Prostate gland (tissue), 2 donors: ENCODE measurements around the gene ANTXR1. TPM values are rescaled to one million over a fixed set of nuclear protein-coding genes. Genes with fewer than 3 reads are reported as not detected.
A peak's percentile ranks its signal among the peaks of the same experiment; 100 is the strongest.
"Not testable (repeated sequence)": the region's sequence is repeated elsewhere in the genome, so short reads cannot be mapped to it uniquely, and the experiment has no call there.

Experiments
- DNase-seq: peaks from one replicate; pipeline ENCODE4 v3.0.0-alpha.2; 2019; ENCODE audit warnings: low spot score
- H3K27ac ChIP-seq, 2 donors: fragments of 200-600 bp; sonication (generic); 2 replicates each; pipeline ENCODE4 v1.5.1; 2017 to 2019
- H3K27me3 ChIP-seq: fragments of 200-600 bp; sonication (generic); replicated peaks from 2 replicates; pipeline ENCODE4 v1.5.1; 2019; ENCODE audit not compliant: insufficient read depth
- H3K36me3 ChIP-seq, 2 donors: fragments of 200-600 bp; sonication (generic); 1 replicate in 1 of 2; 2 replicates in 1 of 2; pipeline versions ENCODE4 v1.5.1 to v1.8.1; 2017 to 2019
- H3K4me1 ChIP-seq: fragments of 200-600 bp; sonication (generic); replicated peaks from 2 replicates; pipeline ENCODE4 v1.5.1; 2019
- H3K4me3 ChIP-seq, 2 donors: fragments of 200-600 bp; sonication (generic); 2 replicates each; pipeline ENCODE4 v1.5.1; 2017 to 2019
- H3K9me3 ChIP-seq: fragments of 200-600 bp; sonication (generic); 2 replicates; pipeline ENCODE4 v1.5.1; 2017
- CTCF ChIP-seq, 4 experiments: fragments of 200-600 bp in 2 of 4; fragments of 450-650 bp in 2 of 4; sonication (generic) in 2 of 4; IDR thresholded peaks; 1 replicate in 3 of 4; 2 replicates in 1 of 4; pipeline ENCODE4 v1.5.1; 2016 to 2019; ENCODE audit warnings: antibody characterized with exemption in 4 of 4, mild to moderate bottlenecking in 2 of 4, moderate library complexity in 2 of 4
- POLR2A ChIP-seq: fragments of 450-650 bp; IDR thresholded peaks from one replicate; pipeline ENCODE4 v1.6.1; 2016; ENCODE audit warnings: antibody characterized with exemption, mild to moderate bottlenecking
- POLR2AphosphoS5 ChIP-seq: sonication (generic); formaldehyde crosslinking; IDR thresholded peaks from one replicate; pipeline ENCODE4 v1.6.1; 2017; ENCODE audit warnings: antibody characterized with exemption
- WGBS: methylation state at CpG from one replicate; pipeline ENCODE4 v1.1.5; 2018; 5-methylcytosine and 5-hydroxymethylcytosine counted together
- intact Hi-C: fragments of 100-400 bp; cut with DNase I; formaldehyde crosslinking; loops from one replicate; pipeline ENCODE4 v1.14.2; 2022
- total RNA-seq, 2 donors: library from RNA; depleted of rRNA; stranded (reverse); fragments of >200 nt; gene quantifications; one replicate each; pipeline ENCODE4 v1.1.0, GENCODE V29; 2016

The ANTXR1 gene
- total RNA-seq, 2 donors from 2014 or later = 25.8 to 48.7 TPM

GRCh38 chr2:69171116-69171896 lies 158.3 kb downstream of the ANTXR1 start:
- no peaks in the 10 kb centered on the region for H3K4me1 ChIP-seq

GRCh38 chr2:69171897-69172525 lies 159.0 kb downstream of the ANTXR1 start:
- H3K27me3 ChIP-seq = no peaks in the 10 kb centered on the region
- intact Hi-C loops = loop anchor here (10.0 kb wide), 1 partner anchor 133 kb away; no protein-coding TSS in a partner anchor
- H3K4me1 ChIP-seq = no peaks in the 10 kb centered on the region
- no peak overlapping the region for H3K4me3 ChIP-seq
- 76% methylated on average over 7 of the region's 7 CpGs for WGBS
- H3K27ac ChIP-seq = no peak overlapping the region
- TF ChIP-seq POLR2AphosphoS5 = no peak
- TF ChIP-seq CTCF (IDR thresholded peaks at IDR 0.05) = no peak
- no peak for TF ChIP-seq POLR2A
- no peaks in the 10 kb centered on the region for H3K9me3 ChIP-seq
- no peaks in the 10 kb centered on the region for H3K36me3 ChIP-seq
- DNase-seq = no peak

More at GRCh38 chr2:69171116-69171896, 158.3 kb downstream of the ANTXR1 start:
- H3K36me3 ChIP-seq = no peaks in the 10 kb centered on the region
- DNase-seq = peak; percentile 19
- H3K9me3 ChIP-seq = no peaks in the 10 kb centered on the region
- H3K27me3 ChIP-seq = no peaks in the 10 kb centered on the region
- no peak overlapping the region for H3K4me3 ChIP-seq
- 27% methylated on average over 5 of the region's 5 CpGs for WGBS
- TF ChIP-seq POLR2AphosphoS5 (peak; percentile 38), CTCF (IDR thresholded peaks at IDR 0.05) (no peak)
- no peak overlapping the region for H3K27ac ChIP-seq
- intact Hi-C loops = loop anchor here (10.0 kb wide), 1 partner anchor 133 kb away; no protein-coding TSS in a partner anchor

GRCh38 chr2:69173706-69174105 lies 160.7 kb downstream of the ANTXR1 start:
- 91% methylated on average over 1 of the region's 1 CpG for WGBS
- no peak for TF ChIP-seq POLR2A
- no peak for TF ChIP-seq POLR2AphosphoS5
- no peak for TF ChIP-seq CTCF (IDR thresholded peaks at IDR 0.05)
- no peak overlapping the region for H3K4me3 ChIP-seq
- H3K27ac ChIP-seq = no peak overlapping the region
- no peaks in the 10 kb centered on the region for H3K9me3 ChIP-seq
- H3K27me3 ChIP-seq = no peaks in the 10 kb centered on the region
- intact Hi-C loops = loop anchor here (10.0 kb wide), 1 partner anchor 131 kb away; no protein-coding TSS in a partner anchor
- DNase-seq = no peak
- no peaks in the 10 kb centered on the region for H3K36me3 ChIP-seq
- no peaks in the 10 kb centered on the region for H3K4me1 ChIP-seq

- H3K4me3 ChIP-seq, H3K36me3 ChIP-seq, H3K27me3 ChIP-seq, H3K4me1 ChIP-seq, DNase-seq, H3K9me3 ChIP-seq, H3K27ac ChIP-seq: not testable (repeated sequence)
- intact Hi-C loops = loop anchor here (10.0 kb wide), 1 partner anchor 131 kb away; no protein-coding TSS in a partner anchor
- WGBS = 91% methylated on average over 5 of the region's 5 CpGs
These were observed 161.2 kb downstream of the ANTXR1 start for GRCh38 chr2:69174211-69174610.

GRCh38 chr2:69175790-69176715 lies 163.1 kb downstream of the ANTXR1 start:
- intact Hi-C loops = loop anchor here (10.0 kb wide), 1 partner anchor 129 kb away; no protein-coding TSS in a partner anchor
- DNase-seq = no peak
- H3K9me3 ChIP-seq = no peaks in the 10 kb centered on the region
- no peaks in the 10 kb centered on the region for H3K36me3 ChIP-seq
- TF ChIP-seq POLR2AphosphoS5 = no peak
- TF ChIP-seq POLR2A = no peak
- no peak for TF ChIP-seq CTCF (IDR thresholded peaks at IDR 0.05)
- H3K4me3 ChIP-seq = no peak overlapping the region
- no peaks in the 10 kb centered on the region for H3K27me3 ChIP-seq
- H3K27ac ChIP-seq = no peak overlapping the region
- H3K4me1 ChIP-seq = no peaks in the 10 kb centered on the region
- WGBS = 75% methylated on average over 7 of the region's 7 CpGs
